GM10266 (cell line): ENCODE data around the gene ELK3.

ENCODE experiments used
- DNase-seq: peaks from one replicate; pipeline ENCODE4 v3.0.0; 2012; ENCODE audit errors: extremely low spot score
- CTCF ChIP-seq: IDR thresholded peaks from 2 replicates; pipeline ENCODE4 v1.5.1; 2012; ENCODE audit warnings: mild to moderate bottlenecking, low read depth; ENCODE audit not compliant: control insufficient read depth, insufficient read depth; ENCODE audit errors: missing control alignments

ELK3 gene

GRCh38 chr12:96295532-96296160, 101.5 kb downstream of the ELK3 start:
- DNase-seq, result no peak
- TF ChIP-seq CTCF, result no peak

- DNase-seq, result no peak
These were observed 103.3 kb downstream of the ELK3 start for GRCh38 chr12:96297504-96297903.

GRCh38 chr12:96300064-96300463, 105.9 kb downstream of the ELK3 start:
- no peak for TF ChIP-seq CTCF
- no peak for DNase-seq

More at GRCh38 chr12:96297504-96297903, 103.3 kb downstream of the ELK3 start:
- no peak for TF ChIP-seq CTCF

GRCh38 chr12:96301732-96302131, 107.6 kb downstream of the ELK3 start:
- no peak for TF ChIP-seq CTCF
- no peak for DNase-seq

- no peak for DNase-seq
- TF ChIP-seq CTCF, result no peak
These were observed 108.6 kb downstream of the ELK3 start for GRCh38 chr12:96302687-96303310.

- TF ChIP-seq CTCF, result no peak
- DNase-seq, result no peak
These were observed 109.5 kb downstream of the ELK3 start for GRCh38 chr12:96303653-96304052.

- no peak for TF ChIP-seq CTCF
These were observed 111.5 kb downstream of the ELK3 start for GRCh38 chr12:96305665-96306064.

More at GRCh38 chr12:96305665-96306064, 111.5 kb downstream of the ELK3 start:
- no peak for DNase-seq
